Measurements from ENCODE around the gene PDZD2.
A peak's percentile ranks its signal among the peaks of the same experiment; 100 is the strongest.
"Not testable (repeated sequence)": the region's sequence is repeated elsewhere in the genome, so short reads cannot be mapped to it uniquely, and the experiment has no call there.

The PDZD2 gene

DNA sequence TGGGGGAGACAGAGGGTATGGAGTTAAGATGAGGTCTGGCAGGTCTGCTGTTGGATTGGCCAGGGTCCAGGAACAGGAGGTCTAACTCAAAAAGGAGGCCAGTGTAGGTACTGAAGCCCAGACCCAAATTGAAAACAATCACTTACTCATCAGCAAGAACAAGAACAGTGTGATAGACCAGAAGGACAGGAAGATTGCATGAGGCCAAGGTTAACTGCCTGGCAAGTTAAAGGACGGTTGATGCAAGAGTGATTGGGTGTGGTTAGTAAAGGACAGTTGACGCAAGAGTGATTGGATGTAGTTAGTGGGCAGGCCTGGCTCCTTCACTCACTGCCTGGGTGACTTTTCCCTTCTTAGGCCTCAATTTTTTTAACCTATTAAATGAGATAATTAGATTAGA, 132.6 kb downstream of the PDZD2 start:
- no peak for DNase-seq

DNA sequence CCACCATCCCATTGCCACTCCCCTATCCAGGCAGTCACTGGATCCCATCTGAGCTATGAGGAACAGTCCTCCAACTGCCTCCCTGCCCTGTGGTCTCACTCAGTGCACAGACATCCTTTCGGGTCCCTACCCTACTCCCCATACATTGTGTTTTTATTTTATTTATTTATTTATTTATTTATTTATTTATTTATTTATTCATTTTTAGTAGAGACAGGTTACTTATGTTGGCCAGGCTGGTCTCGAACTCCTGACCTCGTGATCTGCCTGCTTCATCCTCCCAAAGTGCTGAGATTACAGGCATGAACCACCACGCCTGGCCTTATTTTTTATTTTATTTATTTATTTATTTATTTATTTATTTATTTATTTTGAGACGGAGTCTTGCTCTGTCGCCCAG, 137.4 kb downstream of the PDZD2 start:
- DNase-seq = not testable (repeated sequence)

DNA sequence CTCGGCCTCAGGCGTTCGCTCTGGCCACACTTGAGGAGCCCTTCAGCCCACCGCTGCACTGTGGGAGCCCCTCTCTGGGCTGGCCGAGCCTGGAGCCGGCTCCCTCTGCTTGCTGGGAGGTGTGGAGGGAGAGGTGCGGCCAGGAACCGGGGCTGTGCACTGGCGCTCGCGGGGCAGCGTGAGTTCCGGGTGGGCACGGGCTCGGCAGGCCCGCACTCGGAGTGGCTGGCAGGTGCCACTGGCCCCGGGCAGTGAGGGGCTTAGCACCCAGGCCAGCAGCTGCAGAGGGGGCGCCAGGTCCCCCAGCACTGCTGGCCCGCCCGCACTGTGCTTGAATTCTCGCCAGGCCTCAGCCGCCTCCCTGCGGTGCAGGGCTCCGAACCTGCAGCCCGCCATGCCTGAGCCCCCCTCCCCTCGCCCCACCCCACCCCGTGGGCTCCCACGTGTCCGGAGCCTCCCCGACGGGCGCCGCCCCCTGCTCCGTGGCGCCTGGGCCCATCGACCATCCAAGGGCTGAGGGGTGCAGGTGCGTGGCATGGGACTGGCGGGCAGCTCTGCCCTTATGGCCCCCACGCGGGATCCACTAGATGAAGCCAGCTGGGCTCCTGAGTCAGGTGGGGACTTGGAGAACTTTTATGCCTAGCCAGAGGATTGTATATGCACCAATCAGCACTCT, 138.2 kb downstream of the PDZD2 start:
- no peak for DNase-seq

DNA sequence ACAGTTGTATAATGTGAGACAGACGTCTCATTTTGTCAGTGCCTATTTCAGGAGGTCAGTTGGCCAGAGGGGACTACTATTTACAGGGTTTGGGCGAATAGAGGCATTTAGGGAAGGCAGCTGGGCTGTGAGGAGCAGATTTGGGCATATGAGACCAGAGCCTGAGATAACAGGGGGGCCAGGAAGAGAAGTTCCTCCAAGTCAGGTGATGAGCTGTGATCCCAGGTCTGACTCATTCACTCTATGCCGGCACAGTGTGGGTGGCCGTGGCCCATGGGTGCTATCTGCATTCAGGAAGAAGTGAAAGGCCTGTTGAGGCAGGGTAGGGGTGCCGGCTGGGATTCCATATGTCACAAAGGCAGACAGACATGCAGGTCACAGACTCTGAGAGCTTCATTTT, 142.8 kb downstream of the PDZD2 start:
- DNase-seq = no peak

DNA sequence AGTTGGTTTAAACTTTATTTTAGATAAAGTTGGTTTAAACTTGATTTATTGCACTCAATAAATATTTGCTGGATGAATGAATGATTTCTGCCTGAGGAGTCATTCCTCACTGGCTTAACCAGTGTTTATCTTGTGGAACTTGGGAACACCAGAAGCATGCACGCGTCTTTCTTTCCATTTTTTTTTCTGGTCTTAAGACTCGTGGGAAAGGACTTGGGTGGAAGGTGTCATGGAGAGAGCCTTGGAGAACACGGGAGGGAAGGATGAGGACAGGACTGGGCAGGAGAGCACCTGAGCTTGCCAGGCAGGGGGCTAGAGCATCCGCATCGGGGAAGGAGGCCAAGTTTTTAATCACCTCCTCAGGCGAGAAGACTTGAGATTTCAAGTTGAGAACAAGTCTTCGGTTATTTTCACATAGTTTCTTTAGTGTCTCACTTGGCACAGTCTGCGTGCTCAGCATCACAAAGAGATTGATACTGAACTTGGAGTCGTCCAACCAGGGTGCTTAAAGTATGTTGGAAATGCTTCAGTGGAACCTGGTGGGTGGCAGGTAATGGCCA, 144.2 kb downstream of the PDZD2 start:
- no peak for DNase-seq

DNA sequence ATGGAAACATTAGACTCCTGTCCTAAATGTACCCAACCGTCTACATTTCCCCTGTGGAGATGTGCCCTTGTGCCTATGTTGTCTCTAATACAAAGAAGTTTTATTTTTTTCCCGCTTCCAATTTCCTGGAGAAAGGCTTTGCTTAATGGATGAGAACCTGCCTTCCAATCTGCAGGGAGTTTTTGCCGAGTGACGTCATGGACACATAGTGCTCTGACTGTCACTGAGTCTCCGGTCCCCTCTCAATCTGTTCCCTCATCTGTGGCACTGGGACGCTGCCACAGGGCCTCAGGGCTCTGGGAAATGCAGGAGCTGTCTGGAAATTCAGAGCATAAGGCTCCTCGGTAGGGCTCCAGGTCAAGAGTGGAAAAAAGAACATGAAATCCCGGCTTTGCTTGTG, 144.8 kb downstream of the PDZD2 start:
- DNase-seq = no peak

DNA sequence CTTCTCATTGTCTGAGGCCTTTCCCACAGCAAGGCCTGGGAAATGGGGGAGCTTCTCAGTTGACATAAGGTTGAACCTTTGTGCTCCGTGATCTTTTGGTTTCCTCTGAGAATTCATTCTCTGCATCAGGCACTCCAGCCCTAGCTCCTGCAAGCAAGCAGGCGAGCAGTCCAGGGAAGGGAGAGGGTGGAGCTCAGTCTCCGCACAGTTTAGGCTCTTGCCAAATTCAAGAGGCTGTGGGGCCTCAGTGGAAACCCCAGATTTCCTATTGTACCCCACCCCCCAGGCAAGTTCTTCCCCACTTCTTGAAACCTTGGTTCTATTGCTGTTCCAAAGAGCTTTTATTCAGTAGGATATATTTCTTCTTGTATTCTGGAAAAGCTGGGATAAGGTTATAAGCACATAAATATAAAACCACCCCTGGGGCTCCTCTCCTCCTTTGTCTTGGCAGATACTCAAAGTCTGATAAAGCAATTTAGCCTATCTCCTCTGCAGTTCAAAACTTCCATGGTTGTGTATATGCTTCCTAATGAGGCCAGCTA, 147.2 kb downstream of the PDZD2 start:
- no peak for DNase-seq

DNA sequence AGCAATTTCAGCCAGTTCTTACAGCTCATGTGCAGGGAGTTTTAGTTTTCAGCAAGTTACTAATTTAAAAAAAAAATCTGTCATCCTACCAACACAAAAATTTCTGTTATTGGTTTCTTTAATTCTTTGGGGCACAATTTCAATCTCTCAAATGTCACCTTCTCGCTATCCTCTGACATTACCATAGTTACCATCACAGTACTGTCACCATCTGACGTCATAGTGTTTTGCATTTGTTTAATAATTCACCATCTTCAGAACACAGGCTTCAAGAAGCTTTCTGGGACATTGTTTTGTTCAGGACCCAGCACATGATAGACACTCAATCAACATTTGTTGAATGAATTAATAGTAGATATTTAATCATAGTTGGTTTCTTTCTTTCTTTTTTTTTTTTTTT, 155.1 kb downstream of the PDZD2 start:
- no peak for DNase-seq

DNA sequence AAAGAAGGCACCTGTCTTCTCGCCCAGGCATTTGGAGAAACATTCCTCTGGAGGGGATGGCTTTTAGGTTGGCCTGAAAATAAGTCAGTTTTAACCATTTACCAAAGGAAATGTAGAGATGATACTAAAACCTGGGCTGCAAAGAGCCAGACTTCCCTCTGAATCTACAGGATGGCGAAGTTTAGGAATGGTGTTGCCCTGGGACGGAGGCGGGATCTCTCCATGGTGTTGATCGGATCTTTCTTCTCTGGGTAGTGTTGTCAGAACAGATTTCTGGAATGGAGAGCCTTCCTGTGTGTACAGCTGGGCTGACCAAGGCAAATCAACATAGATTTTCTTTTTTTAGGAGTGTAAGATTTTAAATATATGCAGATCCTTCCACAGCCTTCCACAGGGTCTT, 159.2 kb downstream of the PDZD2 start:
- DNase-seq = no peak

DNA sequence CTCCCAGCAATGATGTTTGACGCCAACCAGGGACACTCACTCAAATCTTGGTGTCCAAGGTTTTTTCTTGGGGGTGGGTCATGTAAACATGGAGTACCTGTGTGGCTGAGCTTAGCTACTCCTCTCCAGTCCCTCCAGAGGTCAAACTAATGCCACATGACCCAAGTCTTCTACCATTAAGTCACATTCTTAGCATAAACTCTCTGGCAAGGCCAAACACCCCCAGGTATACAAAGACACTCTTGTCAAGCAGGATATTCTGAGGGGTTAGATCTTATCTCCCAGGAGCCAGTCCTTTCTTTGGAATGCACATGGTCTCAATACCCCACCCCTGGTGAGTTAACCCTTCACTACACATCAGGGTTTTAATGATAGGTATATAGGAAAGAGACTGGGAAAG, 161.4 kb downstream of the PDZD2 start:
- DNase-seq = no peak

DNA sequence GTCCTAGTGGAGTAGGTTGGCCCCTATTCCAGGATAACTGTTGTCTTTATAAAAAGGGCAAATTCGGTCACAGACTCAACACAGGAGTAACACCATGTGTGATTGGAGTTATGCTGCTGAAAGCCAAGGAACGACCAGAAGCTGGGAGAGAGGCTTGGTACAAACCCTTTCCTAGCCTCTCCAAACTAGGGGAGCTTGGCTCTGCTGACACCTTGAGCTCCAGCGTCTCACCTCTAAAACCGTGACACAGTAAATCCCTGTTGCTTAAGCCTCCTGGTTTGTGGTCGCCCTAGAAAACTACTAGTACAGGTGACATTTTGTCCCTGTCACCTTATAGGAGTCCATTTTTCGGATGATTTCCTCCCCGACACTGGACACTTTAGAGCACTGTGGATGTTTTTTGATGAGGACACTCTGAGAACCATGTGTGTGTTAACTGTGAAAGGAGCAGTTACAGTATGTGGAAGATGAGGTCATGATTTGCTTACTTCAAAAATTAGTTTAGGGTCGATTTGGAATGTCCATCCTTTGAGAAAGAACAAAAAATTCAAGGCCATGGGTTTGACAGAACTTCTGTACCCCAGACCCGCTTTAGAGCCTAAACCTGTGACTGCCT, 167.0 kb downstream of the PDZD2 start:
- DNase-seq = no peak

DNA sequence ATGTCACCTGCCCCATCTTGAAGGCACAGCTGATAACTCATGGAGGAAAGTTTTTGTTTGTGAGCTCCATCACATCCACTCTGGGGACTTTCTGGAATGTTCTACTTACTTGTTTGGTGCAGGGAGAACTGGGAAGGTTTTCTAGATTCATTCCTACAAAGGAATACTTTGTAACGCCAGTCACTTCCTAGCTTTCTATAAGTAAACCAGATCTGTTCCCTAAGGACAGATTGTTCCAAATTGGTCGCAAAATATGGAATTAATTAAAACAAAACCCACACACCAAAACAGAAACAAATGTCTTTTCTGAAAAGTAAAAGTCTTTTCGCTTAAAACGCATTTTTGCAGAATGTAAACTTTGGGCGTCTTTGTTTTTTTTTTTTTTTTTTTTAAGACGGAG, 167.6 kb downstream of the PDZD2 start:
- no peak for DNase-seq

DNA sequence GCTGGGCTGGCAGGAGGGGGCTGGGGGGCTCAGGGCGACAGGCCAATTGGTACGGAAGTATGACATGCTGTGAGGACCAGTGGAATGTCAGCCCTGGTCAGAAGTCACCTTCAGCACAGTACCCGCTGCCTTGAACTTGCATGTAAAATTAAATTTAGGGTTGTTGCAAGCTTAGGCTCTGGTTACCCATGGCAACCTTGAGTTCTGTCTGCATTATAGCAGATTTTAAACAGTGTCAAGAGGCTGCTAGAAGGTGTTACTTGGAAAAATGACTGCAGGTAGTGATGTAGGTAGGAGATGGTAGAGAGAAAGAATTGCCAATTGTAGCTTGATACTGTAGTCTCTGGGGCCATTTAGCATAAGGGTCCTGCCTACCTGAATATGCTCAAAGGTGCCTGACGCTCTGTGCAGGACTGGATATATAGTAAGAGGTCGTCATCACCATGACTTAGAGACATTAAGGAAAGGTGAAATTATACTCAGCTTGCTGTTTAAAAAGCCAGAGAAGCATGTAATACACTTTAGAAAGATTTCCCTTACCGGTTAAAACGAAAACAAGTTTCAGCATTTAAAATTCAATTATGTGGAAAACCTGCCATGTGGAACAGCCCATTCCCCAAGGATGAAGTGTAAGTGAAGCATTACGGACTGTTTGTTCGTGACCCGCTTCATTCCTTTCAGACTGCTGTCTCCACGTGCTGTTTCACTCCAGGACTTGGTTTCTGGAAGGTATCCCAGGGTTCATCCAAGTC, 169.0 kb downstream of the PDZD2 start:
- DNase-seq = no peak

DNA sequence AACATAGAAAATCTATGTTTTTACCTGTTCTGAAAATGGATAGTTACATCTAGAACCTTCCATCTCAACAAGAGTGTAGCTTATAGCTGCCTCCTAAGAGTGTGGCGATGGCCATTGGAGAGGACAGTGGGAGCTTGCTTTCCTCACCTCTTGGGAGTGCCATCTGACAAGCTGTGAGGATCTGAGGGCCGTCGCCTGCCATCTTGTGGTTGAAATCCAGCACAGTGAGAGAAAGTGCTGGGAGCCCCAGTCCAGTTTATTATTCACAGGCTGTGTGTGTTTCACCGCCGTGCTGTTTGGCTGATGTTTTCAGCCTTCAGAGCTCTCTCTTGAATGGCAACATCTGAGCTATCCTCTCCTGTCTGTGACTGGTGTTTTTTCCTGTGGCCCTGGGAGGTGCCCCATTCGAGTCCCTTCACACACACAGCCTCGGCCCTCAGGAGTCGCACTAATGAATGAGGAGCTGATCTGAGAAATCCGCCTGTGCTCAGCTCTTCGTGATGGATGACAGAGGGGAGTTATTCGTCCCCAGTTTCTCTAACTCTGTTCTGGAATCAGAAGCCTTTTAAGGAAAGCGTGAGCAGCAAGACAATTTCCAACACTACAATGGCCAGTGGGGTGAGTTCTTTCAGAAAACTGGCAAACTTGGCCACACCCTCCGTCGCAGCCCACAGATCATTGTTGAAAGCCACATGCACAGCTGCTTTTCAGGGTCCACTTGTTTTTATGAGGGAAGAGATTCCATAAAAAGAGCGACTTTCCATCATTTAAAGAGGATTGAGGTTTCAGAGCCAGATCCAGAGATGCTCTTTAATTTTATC, 170.3 kb downstream of the PDZD2 start:
- peak; percentile 28 for DNase-seq

DNA sequence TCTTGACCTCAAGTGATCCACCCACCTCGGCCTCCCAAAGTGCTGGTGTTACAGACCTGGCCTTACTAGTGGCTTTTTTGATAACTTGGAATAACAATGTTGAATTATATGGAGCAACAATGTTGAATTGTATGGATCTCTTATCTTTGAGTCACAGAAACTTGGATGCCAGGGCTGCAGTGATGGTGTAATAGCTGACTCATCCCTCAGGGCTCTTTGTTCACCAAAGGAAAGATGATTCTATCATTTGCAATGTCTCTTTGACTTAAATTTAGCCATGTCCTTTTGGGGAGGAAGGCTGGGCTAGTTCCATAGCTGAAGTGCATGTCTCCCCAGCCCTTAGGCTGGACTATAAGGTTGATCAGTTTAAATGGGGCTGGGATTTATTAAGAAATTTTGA, 172.3 kb downstream of the PDZD2 start:
- no peak for DNase-seq

DNA sequence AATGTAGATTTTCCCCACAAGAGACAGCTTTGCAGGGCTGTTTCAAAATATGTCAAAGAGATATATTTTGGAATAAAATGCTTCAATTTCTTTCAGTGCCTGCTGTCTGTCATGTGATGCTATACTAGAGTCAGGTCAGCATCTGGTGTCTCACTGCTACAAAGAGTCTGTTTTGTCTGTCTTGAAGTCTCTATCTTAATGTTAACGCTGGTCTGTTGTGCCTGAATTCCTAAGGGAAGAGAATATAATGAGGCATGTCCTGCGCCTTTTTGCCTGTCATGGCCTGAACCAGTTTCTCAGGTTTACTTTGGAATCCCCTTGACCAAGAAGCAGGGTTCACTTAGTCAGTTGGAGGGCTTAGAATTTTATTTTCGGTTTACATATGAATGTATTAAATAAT, 176.4 kb downstream of the PDZD2 start:
- DNase-seq = no peak

DNA sequence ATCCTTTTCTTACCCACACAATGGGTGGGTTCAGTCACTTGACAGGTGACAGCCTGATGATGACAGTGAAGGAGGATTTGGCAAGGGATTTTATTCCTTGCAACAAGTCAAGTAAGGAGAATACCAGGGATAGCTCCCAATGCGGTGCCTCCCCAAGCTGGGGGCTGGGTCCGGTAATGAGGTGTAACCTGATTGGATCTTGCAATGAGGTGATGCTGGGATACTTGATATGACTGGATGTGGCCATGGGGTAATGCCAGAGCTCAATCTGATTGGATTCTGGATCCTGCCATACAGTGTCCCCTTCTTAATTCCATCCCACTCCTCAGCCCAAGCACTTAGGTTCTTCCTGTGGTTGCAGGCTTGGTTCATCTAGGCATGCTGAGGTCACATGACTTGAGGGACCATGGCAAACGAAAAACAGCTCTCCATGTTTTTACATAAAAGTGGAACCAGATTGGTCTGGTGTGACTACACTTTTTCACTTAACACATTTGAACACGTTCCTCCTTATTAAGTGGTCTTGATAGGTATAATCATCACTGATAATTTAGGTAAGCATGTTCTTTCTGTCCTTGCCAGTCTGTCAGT, 181.1 kb downstream of the PDZD2 start:
- no peak for DNase-seq

DNA sequence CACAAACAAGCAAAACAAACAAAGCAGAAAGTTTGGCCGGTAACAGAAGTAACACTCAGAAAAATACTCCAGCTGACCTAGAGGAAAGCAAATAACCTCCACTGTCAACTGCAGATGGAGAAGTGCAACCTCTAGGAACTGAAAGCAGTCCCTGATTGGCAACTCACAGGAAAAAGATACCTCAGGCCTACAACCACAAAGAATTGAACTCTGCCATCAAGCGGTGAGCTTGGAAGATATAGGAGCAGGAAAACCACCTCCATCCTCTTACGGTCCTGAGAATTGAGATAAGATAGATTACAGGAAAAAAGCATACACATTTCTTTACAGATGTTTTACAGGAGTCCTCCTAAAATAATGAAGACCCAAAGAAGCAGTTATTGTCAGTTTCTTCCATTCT, 184.5 kb downstream of the PDZD2 start:
- DNase-seq = no peak

DNA sequence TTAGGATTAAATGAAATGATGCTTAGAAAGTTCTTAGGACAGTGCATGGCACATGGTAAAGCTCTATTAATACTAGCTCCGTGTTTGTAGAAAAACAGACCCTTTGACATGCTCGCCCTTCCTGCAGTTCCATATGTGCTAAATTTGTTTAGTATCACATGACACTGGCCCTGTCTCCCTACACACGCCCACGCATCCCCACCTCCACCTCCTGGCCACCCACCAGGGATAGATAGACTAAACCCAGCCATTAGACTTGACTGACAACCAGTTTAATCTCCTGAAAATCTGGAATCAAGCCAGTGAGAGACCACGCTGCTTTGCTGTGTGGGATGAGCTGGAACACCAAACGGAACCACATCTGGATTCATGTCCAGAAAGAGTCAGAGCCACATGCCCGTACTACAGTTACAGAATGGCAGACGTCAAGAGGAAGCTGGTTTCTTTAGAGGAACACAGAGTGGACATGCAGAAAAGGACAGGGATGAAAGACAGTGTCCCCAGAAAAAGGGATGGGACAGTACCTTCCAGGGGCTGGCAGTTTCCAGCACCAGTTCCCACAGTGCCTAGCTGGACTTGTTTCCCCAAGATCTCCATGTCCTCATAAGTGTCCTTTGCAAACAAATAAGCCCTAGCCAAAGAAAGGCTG, 186.1 kb downstream of the PDZD2 start:
- DNase-seq = no peak

DNA sequence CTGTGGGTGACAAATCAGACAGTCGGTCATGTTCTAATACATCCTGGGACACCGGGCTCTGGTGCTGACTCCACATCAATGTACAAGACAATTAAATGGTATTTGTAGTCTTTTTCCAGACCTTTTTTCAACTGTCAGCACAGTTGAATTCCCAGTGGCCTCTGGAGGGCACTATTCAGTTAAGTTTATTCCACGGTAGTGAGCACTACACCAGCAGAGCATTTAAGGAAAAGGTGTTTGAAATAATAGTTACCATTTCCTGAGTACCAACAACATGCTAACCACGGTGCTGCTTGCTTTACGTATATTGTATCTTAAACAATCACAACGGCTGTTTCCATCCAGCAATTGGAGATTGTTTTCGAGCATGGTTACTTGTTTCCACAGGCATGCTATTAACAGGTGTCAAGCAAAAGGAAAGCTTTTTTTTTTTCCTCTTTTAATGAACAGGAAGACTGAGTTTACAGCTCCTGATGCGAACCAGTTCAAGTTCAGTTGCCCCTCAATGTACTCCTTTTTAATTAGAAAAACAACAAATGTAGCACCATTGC, 186.7 kb downstream of the PDZD2 start:
- peak; percentile 46 for DNase-seq

DNA sequence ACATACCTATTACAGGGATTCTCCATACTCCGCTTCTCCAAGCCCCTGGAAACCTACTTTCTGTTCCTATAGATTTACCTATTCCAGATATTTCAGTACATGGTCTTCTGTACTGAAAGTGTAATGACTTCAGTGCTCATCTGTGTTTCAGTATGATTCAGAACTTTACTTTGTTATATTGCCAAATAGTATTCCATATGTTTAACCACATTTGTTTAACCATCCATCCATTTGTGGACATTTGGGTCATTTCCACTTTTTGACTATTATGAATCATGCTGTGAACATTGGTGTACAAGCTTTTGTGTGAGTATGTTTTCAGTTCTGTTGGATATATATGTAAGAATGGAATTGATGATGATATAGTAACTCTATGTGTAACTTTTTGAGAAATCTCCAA, 188.9 kb downstream of the PDZD2 start:
- no peak for DNase-seq

DNA sequence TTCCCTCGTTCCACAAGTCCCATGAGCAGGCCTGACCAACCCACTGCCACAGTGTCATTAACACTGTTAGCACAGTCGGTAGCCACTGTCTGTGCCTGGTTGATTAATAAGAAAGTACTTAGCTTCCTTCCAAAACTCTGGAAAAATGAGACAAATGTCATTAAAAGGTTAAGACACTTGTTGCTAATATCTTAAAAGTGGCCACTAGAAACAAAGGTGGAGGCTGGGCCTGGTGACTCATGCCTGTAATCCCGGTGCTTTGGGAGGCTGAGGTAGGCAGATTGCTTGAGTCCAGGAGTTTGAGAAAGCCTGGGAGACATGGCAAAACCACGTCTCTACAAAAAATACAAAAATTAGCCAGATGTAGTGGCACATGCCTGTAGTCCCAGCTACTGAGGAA, 194.0 kb downstream of the PDZD2 start:
- no peak for DNase-seq

Data from activated CD4-positive, alpha-beta T cell treated with anti-CD3 and anti-CD28 coated beads for 48 hours (primary cell).